AML-193 (cell line): ENCODE measurements around the gene ATP13A4.
"Not testable (repeated sequence)": the region's sequence is repeated elsewhere in the genome, so short reads cannot be mapped to it uniquely, and the experiment has no call there.

Experiments used
- DNase-seq, 2 experiments: peaks; one replicate each; lab custom pipeline; 2025; lab: John Stamatoyannopoulos, UW

ATP13A4 gene

DNA sequence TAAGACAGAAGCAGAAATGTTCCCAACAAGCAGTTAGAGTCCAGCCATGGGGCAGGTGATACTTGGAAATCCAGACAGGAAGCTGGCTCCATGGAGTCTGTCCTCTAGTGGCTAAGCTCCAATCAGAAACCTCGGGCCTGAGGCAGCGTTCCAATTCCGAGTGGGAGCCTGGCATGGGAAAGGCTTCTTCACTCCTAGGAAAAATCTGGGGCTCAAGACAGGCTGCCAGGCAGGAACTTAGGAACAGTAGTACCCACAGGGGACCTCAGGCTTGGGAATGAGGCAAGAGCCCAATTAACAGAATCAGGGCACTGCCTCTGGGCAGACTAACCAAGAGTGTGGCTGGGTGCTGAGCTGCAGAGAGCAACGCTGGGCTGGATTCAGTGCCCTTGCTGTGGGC is 6.2 kb upstream of the ATP13A4 start:
- no peak for DNase-seq

DNA sequence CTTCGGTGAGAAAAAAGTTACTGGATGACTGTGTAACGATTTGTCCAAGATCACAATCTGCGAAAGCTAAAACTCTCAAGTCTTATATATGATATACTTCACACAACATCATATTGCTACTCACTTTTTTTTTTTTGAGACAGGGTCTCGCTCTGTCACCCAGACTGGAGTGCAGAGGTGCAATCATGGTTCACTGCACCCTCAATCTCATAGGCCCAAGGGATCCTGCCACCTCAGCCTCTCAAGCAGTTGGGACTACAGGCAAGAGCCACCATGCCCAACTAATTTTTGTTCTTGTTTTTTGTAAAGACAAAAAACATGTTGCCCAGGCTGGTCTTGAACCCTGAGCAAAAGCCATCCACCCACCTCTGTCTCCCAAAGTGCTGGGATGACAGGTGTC is 5.4 kb upstream of the ATP13A4 start:
- no peak for DNase-seq

DNA sequence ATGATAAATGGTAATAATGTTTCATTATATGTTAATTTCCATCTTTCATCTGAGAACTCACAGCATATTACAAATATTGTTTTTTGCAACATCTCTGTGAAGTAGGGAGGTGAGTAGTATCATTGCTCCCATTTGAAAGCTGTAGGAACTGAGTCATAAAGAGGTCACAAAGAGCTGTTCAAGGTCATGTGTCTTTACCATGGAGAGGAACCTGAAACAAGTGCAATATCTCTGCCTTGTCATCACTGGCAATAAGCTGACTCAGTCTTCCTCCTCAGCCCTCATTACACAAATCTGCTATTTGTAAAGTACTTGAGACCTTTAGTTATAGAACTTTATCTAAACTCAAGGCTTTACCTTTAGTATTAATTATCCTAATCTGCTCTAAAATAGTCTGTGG is 4.4 kb upstream of the ATP13A4 start:
- no peak for DNase-seq

DNA sequence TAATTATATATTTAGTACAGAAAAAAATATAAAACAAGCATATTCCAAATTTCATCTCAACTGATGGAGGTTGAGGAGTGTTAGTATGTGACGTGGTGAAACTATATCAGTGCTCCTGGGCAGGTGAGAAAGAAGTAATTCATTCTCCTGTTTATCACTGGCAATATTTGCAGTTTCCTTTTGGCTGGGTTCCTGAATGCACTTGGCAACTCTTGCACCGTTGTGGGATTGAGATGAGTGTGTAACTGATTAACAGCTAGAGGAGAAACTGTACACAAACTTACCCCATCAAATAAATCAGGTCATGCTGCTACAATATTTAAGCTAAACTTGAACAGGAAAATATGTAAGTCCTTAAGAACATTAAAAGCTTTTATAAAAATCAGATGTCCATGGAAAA is 2.1 kb upstream of the ATP13A4 start:
- DNase-seq, result no peak

DNA sequence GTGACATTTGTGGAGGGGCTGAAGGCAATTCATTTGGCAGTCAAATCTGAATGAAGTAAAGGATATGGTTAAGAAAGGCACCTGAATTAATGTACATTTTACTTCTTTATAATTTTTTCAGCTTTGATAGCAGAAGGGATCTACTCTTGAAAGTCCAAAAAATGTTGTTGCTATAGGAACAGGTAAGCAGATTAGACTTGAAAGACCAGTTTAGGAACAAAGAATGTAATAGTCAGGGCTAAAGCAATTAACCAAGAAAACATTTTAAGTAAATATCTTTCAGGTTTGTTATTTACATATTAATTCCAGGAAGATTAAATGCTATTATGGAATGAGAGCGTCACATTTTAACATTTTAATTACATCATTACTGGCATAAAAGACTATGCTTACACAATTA is 1.1 kb downstream of the ATP13A4 start:
- no peak for DNase-seq

DNA sequence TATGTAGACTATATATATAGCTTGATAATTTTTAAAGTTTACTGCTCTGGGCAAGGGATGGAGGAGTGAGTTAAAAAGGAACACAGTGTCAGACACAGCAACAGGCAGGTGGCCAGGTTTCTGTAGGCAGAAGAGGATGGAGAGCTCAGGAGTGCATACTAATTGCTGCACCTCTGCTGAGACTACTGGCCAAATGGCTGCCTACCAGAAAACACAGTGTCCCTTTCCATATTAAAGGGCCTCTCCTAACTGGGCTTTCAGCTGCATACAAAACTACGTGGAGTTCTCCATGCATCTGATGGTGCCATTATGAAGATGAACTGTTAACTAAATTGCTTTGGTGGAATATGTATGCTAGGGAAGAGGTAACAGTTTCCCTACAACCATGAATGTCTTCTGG is 1.8 kb downstream of the ATP13A4 start:
- no peak for DNase-seq

DNA sequence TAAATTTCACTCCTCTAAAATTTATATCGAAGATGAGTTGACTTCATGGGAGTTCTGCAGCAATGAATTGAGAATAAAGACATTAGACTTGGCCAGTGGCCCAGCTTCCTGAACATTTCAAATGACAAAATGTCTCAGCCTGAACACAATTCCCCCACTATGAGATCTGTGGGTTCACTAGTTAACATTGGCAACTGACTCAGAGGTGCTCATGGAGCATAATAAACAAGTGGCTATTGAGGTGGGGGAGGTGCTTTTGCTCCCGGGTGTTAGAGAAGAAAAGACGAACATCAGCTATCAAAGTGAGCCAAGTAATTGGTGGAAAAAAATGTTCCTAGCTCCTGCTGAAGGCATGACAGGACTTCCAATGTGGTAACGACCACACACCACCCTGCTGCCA is 6.3 kb downstream of the ATP13A4 start:
- DNase-seq, result no peak

DNA sequence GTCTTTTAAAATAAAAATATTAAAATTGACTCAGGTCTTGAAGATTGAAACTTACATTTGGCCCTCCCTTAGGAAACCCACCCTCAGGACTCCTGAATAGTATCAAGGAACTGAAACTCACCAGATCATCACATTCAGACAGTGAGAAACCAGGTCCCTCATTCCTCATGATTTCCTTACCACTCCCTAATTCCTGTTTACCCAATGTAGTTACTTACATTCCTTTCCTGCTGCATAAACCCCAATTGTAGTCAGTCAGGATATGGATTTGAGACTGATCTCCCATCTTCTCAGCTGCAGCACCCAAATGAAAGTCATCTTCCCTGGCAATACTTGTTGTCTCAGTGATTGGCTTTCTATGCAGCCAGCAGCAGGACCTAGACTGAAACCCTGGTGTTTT is 8.6 kb downstream of the ATP13A4 start:
- DNase-seq, result no peak

DNA sequence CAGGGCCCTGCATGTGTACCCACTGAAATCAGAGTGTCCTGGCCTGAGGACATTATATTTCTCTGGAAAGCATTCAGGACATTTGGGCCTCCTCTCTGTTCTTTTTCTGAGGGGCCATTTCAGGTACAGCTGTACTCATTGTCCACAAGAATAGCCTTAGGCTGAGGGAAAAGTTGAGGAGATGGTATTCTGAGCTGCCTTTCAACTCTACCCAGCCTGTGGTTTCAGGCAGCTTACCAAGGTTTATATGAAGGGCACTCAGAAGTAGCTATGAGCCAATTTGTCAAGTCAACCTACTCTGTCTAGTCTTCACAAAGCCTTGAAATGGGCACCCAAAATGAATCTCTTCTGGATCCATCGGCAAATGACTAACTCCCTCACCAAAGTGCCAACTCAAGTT is 9.4 kb downstream of the ATP13A4 start:
- no peak for DNase-seq

DNA sequence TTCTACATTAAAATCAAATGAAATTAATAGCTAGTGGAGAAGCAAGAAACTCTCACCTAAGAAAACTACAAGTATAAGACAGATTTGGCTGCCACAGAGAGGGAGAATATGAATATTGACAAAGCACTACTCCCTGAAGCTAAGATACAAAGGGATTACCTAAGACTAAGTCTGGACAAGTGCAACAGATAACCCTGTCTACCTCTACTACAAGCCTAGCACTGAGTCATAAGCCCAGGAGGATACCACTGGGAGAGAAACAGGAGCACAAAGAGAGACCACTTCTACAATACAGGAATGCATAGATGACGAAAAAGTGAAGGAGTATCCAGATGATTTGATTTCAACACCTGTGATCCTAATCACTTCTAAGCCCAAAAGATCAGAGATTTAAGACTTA is 10.4 kb downstream of the ATP13A4 start:
- DNase-seq, result no peak

DNA sequence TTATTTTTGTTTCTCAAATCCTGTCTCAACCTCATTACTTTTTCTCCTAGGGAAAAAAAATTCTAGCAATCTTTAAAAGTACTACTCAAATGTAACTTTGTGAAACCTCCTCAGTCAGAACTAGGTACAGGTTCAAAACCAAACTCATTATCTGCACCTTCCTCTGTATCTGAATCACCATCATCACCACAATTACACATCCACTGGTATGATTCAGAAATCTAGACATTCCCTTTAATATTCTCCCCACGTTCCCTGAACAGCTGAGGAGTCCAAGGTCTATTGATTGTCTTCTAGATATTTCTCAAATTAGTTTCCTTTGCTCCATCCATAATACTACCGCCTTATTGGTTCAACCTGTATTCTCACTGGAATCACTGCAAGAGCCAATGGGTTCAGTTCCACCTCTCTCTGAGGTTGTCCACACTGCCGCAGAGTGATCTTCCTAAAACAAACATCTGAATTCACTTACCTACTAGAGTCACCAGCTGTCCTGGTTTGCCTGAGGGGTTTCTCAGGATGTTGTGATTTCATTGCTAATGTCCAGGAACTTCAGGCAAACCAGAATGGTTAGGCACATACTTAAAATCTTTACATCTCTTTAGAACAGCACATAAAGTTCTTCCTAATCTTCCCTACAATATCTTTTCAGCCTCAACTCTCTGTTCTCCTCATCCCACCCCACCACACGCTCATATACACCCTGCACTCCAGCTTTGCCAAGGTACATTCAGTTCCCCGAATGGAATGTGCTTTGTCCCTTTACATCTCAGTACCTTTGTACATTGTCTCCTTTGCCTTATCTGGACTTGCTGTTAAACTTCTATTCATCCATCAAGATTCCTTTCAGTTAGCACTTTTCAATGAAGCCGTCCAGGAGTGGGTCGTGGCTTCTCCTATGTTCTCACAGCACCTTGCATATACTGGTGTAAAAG is 24.2 kb downstream of the ATP13A4 start:
- no peak for DNase-seq

DNA sequence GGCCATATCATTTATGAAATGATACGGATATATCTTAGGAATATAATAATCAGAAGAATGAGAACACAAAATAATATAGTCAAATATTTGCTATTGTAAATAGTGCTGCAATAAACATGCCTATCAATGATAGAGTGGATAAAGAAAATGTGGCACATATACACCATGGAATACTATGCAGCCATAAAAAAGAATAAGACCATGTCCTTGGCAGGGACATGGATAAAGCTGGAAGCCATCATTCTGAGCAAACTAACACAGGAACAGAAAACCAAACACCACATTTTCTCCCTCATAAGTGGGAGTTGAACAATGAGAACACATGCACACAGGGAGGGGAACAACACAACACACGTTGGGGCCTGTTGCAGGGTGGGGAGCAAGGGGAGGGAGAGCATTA is 28.6 kb downstream of the ATP13A4 start:
- DNase-seq, result not testable (repeated sequence)

DNA sequence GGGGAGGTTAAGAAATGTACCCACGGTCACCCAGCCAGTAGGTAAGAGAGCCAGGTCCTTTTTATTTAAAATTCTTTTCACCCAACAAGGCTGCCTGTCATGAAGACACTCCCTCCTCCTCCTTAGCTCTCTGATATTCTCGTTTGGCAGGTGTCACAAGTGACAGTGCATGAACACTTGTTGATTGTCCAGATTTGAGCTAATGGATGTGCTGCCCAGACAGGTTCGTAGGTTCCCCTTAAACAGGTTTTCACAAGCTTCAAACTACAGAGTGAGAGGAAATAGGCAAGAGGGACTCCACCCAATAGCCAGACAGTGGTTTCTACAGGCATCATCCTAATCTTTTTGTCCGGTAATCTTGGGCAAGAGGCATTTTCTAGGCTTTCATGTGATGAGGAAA is 32.2 kb downstream of the ATP13A4 start:
- DNase-seq, result no peak

DNA sequence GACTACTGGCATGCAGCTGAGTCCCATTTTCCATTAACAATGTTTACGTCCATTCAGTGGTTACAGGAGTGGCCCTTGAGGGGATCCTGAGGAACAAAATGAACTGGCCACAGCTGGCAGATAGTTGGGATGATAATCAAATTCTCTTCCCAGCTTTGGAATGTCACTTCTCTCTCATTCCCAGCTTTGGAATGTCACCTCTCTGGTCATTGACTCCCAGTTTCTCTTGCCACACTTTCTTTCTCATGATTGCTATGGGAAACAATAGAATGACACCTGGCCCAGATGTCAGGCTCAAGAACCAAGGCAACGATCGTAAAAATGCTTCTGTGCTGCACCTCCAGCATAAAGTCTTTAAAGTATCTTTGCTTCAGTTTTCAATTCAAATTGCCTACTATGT is 34.0 kb downstream of the ATP13A4 start:
- no peak for DNase-seq

DNA sequence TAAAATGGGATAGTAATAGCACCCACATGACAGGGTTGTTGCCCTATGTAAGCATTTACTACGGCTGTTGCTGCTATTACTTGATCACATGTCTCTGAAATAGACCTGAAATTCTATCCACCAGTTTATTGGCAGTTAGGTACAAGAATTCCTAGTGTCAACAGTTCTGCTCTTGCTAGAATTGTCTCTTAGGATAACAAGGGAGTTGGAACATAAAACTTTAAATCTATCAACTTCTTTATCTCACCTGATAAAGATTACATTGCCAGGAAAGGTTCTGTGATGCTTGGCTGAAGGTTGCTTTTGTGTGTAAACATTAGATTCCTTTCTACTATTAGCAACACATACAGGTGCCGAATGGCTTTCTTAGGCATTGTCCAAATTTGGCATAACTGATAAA is 38.7 kb downstream of the ATP13A4 start:
- no peak for DNase-seq

DNA sequence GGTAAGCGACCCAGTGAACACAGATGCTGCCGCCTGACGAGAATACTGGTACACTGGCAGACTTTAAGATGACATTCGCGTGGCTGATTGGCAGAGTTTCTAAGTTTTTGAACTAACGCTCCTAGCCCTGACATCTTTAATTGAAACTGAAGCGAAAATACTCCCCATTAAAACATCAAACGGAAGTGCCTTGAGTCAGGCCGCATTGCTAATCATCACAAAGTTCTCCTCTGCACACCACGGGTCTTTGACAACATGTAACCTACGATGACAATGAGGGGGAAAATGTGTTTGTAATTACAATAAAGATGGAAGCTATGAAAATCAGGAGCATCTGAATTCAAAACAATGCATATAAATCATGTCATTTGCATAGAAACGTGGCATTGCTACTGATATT is 44.5 kb downstream of the ATP13A4 start:
- DNase-seq, result no peak

DNA sequence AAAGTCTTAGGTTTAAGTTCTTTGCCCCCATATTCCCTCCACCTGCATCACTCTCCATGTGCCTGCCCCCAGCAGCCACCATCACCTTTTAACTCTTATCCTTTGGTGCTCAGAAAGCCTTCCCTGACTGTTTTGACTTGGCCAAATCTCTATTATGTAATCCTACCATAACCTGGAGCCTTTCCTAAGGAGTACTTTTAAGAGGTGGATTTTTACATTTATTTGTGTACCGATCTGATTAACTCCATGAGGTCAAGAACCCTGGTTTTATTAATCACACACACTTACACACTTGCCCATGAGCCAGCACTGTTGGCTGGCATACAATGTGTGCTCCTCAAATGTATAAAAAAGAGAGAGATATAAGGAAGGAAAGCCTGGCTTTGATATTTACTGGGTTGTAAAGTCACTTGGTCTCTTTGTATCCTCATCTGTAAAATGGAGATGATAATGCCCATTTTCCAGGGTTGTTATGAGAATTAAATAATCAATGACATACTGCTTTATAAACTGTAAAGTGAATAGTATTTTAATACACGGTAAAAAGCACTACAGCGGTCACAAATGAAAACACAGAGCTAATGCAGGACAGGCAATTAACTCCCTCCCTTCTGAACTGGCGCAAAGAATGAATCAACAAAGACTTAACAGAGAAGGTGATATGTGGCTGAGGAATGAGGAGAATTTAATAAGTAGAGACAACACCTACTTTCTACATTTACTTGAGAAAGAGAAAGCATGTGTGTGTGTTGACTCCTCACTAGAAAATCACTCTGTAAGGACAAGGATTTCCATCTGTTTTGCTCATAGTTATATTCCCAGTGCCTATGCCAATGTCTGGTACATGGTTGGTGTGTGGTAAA is 45.4 kb downstream of the ATP13A4 start:
- no peak for DNase-seq

DNA sequence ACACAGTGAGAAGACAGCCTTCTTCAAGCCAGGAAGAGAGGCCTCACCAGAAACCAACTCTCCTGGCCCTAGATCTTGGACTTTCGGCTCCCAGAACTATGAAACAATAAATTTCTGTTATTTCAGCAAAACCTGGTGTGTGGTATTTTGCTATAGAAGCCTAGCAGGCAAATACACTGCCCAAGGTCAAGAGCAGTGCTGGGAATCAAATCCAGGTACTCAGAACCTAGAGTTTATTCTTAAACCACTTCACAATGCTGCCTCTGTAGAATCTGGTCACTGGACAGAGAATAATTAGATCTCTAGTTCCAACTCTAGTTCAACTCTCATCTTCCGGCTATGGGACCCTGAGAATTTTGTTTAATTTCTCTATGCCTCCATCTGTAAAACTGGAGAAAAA is 46.6 kb downstream of the ATP13A4 start:
- DNase-seq, result no peak

DNA sequence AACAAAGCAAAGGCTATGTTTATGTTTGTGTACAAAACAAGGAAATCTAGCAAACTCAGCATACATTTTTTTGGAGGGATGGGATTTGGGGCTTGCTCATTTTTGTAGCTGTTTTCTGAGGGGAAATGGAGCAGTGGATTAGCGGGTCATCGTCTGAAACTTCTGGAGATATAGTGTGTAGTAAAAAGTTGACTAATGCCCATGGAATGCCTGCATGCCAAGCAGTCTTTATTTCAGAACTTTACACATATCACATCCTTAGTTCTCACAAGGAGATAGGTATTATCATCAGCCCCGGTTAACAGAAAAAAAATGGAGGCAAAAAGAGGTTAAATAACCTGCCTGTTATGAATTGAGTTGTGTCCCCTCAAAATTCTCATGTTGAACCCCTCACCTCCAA is 47.1 kb downstream of the ATP13A4 start:
- no peak for DNase-seq

DNA sequence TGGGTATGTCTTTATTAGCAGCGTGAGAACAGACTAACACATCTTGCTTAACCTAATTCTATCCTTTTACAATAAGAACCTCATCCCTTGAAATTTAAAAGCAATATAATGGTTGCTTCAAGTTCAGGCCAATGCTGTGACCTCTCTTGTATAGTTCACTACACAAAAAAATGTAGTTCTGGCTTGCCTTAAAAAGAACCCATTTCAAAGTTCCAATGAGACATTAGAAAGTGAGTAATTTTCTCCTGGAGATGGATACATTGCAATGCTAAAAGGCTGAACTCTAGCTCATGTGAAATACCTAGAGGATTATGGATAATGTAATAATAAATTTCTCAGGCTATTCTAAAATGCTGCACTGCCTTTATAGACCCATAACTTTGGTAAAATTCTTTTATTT is 47.8 kb downstream of the ATP13A4 start:
- no peak for DNase-seq

DNA sequence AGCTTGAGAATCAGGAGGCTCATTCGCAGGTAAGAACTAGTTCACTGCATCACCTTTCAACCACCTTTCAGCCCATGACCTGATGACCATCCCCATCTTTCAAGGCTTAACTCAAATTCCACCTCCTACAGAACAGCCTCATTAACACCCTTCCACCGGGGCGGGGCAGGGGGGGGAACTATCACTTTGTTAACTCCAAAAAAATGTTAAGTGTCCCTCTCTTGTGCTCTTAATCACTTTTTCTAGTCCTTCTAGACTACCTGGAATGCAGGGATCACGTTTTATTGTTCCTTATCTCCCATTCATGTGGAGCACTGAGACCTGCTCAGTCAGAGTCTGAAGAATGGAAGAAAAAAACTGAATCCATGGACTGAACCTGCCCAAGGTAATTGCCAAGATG is 51.8 kb downstream of the ATP13A4 start:
- DNase-seq, result no peak

DNA sequence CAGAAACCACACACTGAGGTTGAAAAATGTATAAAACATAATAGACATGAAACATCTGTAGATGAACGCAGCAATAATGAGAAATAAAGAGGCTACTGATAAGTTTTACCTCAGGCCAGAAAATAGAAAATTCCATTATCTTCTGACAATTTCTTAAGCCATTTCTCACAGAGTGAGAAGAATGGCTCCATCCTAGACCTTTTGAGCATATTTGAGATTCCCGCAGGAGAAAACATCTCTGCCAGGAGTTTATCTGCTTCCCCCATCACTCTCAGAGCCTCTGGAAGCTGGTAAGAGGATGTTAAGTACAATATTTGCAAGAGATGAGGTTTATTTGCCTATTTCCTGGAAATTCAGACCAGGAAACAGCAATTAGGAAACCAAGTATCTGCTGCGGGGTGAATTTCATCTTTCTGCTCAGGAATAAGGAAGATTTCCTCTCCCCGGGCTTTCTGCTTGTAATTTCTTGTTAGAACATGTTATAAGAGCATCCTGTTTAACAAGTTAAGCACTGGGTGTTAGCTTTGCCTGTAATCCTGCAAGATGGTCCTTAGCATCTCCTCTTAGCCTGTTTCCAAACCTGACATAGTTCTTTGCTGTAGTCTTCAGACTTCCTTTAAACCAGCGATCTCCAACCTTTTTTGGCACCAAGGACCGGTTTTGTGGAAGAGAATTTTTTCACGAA is 54.8 kb downstream of the ATP13A4 start:
- no peak for DNase-seq
